Glutamatergic neuron (in vitro differentiated cells): Measurements from ENCODE around the gene BLVRB. TPM values are rescaled to one million over a fixed set of nuclear protein-coding genes. Genes with fewer than 3 reads are reported as not detected.

ENCODE experiments used
- DNase-seq: peaks from one replicate; pipeline ENCODE4 v3.0.0; 2022
- H3K27ac Mint-ChIP-seq: one replicate; pipeline ENCODE4 v1.8.0; 2020; ENCODE audit warnings: mild to moderate bottlenecking, mixed read lengths, inconsistent platforms; ENCODE audit not compliant: unreplicated experiment
- H3K27me3 Mint-ChIP-seq: one replicate; pipeline ENCODE4 v1.8.0; 2020; ENCODE audit warnings: mild to moderate bottlenecking, moderate library complexity, mixed read lengths, inconsistent platforms; ENCODE audit not compliant: unreplicated experiment
- H3K36me3 Mint-ChIP-seq: one replicate; pipeline ENCODE4 v1.8.0; 2020; ENCODE audit warnings: mild to moderate bottlenecking, mixed read lengths, inconsistent platforms; ENCODE audit not compliant: unreplicated experiment
- H3K4me1 Mint-ChIP-seq: one replicate; pipeline ENCODE4 v1.8.0; 2020; ENCODE audit warnings: mild to moderate bottlenecking, low read depth, mixed read lengths, inconsistent platforms; ENCODE audit not compliant: unreplicated experiment
- H3K4me3 Mint-ChIP-seq: one replicate; pipeline ENCODE4 v1.8.0; 2020; ENCODE audit warnings: mild to moderate bottlenecking, mixed read lengths, inconsistent platforms; ENCODE audit not compliant: unreplicated experiment
- H3K9me3 Mint-ChIP-seq: one replicate; pipeline ENCODE4 v1.8.0; 2020; ENCODE audit warnings: mild to moderate bottlenecking, moderate library complexity, mixed read lengths, inconsistent platforms; ENCODE audit not compliant: unreplicated experiment
- CTCF ChIP-seq: fragments of 200-600 bp; sonication (generic); IDR thresholded peaks from one replicate; pipeline ENCODE4 v1.5.0; 2021; ENCODE audit not compliant: partially characterized antibody, unreplicated experiment
- total RNA-seq: library from RNA; stranded (reverse); fragmentation: NEBNext Ultra II Directional; extraction: Animal tissue kit (Norgen Biotek cat#: 25700); gene quantifications from one replicate; pipeline ENCODE4 v1.2.1, GENCODE V29; 2021; ENCODE audit not compliant: unreplicated experiment

Gene BLVRB
- total RNA-seq, 1 donor from 2014 or later: 7.2 TPM

- TF ChIP-seq CTCF: no peak
- Mint-ChIP-seq H3K27ac (no peak overlapping the region), H3K9me3 (peaks cover 4% of the 10 kb centered on the region), H3K4me3 (peak overlapping the region; percentile 30), H3K4me1 (peaks cover 24% of the 10 kb centered on the region), H3K36me3 (no peaks in the 10 kb centered on the region), H3K27me3 (peaks cover 3% of the 10 kb centered on the region)
- DNase-seq: no peak
These were observed 50.7 kb downstream of the BLVRB start for GRCh38 chr19:40414542-40415535.

GRCh38 chr19:40413291-40413845, 52.2 kb downstream of the BLVRB start, which contains the start of gene PRX:
TSS of gene PRX (minus strand) at chr19:40413378. CDS start at chr19:40407932, 5,446 bp downstream.
- Mint-ChIP-seq H3K36me3 (no peaks in the 10 kb centered on the region), H3K27me3 (no peaks in the 10 kb centered on the region), H3K27ac (no peak within 1 kb of the TSS), H3K4me3 (peak within 1 kb of the TSS; percentile 71), H3K4me1 (peaks cover 14% of the 10 kb centered on the region), H3K9me3 (peaks cover 4% of the 10 kb centered on the region)
- DNase-seq: peak; percentile 76
- no peak for TF ChIP-seq CTCF

- H3K36me3 Mint-ChIP-seq: no peaks in the 10 kb centered on the region
These were observed 52.7 kb downstream of the BLVRB start for GRCh38 chr19:40412866-40413265.

GRCh38 chr19:40411958-40412499, 53.5 kb downstream of the BLVRB start:
- peaks cover 4% of the 10 kb centered on the region for H3K9me3 Mint-ChIP-seq
- H3K4me1 Mint-ChIP-seq: peaks cover 7% of the 10 kb centered on the region
- no peaks in the 10 kb centered on the region for H3K36me3 Mint-ChIP-seq
- H3K27me3 Mint-ChIP-seq: no peaks in the 10 kb centered on the region
- H3K27ac Mint-ChIP-seq: no peak overlapping the region
- TF ChIP-seq CTCF: no peak
- DNase-seq: no peak
- H3K4me3 Mint-ChIP-seq: no peak overlapping the region

More at GRCh38 chr19:40412866-40413265, 52.7 kb downstream of the BLVRB start:
- H3K9me3 Mint-ChIP-seq: peaks cover 4% of the 10 kb centered on the region
- peaks cover 12% of the 10 kb centered on the region for H3K4me1 Mint-ChIP-seq
- no peak for DNase-seq
- H3K27me3 Mint-ChIP-seq: no peaks in the 10 kb centered on the region
- H3K27ac Mint-ChIP-seq: no peak overlapping the region
- TF ChIP-seq CTCF: no peak
- H3K4me3 Mint-ChIP-seq: peak overlapping the region; percentile 30
